ENCODE measurements around the gene ELL2. TPM values are rescaled to one million over a fixed set of nuclear protein-coding genes. Genes with fewer than 3 reads are reported as not detected.

The ELL2 gene
- total and polyA plus RNA-seq, 2 of the 13 experiments (the other 11 are each of a cell fraction or from before 2014, with no cell fraction given), result 78.9 to 97.1 TPM

DNA sequence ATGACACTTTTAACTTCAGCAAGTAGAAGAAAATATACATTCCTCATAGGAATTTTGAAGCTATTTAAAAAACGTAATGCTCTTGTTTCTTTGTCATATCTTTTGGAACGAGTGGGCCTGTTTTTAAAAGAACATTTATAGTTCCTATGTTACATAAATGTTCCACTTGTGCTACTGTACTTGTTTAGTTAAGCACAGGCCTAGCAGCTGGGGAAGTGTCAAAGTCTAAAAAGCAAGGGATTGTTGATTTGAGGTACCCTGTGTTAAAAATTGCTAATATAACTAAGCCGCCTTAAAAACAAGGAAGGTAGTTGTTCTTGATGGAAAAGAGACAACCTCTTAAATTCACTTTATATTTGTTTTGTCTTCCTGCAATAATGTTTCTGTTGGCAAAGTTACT lies 27.2 kb upstream of the ELL2 start (continued):
- TF ChIP-seq HMG20A (CRISPR knock-in tag; IDR thresholded peaks at IDR 0.05; ENCODE audit: borderline replicate concordance), result peak; percentile 79
- no peak for TF ChIP-seq ZFX (CRISPR knock-in tag; IDR thresholded peaks at IDR 0.05; ENCODE audit: low read depth)
- TF ChIP-seq, protein P1, sequence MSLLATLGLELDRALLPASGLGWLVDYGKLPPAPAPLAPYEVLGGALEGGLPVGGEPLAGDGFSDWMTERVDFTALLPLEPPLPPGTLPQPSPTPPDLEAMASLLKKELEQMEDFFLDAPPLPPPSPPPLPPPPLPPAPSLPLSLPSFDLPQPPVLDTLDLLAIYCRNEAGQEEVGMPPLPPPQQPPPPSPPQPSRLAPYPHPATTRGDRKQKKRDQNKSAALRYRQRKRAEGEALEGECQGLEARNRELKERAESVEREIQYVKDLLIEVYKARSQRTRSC (CRISPR knock-in tag; IDR thresholded peaks at IDR 0.05; ENCODE audit: low read depth), result no peak
- TF ChIP-seq ZNF761 (CRISPR knock-in tag; conservative IDR thresholded peaks at IDR 0.05), result no peak
- TF ChIP-seq, protein P2, sequence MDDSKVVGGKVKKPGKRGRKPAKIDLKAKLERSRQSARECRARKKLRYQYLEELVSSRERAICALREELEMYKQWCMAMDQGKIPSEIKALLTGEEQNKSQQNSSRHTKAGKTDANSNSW (CRISPR knock-in tag; IDR thresholded peaks at IDR 0.05; ENCODE audit: borderline replicate concordance), result no peak
- no peak for TF ChIP-seq ZC3H4 (CRISPR knock-in tag; IDR thresholded peaks at IDR 0.05; ENCODE audit: borderline replicate concordance)
- peak; percentile 42; the same call in 1 of the 2 replicates for TF ChIP-seq ERF (CRISPR knock-in tag; IDR thresholded peaks at IDR 0.05)
- TF ChIP-seq BCL6 (CRISPR knock-in tag; IDR thresholded peaks at IDR 0.05), result peak; percentile 42; the same call in 1 of the 2 replicates
- TF ChIP-seq HNRNPL (IDR thresholded peaks at IDR 0.05; ENCODE audit: low read depth, low read length), result no peak
- TF ChIP-seq ZNF253 (CRISPR knock-in tag; IDR thresholded peaks at IDR 0.05; ENCODE audit: borderline replicate concordance), result no peak
- TF ChIP-seq, protein P3, sequence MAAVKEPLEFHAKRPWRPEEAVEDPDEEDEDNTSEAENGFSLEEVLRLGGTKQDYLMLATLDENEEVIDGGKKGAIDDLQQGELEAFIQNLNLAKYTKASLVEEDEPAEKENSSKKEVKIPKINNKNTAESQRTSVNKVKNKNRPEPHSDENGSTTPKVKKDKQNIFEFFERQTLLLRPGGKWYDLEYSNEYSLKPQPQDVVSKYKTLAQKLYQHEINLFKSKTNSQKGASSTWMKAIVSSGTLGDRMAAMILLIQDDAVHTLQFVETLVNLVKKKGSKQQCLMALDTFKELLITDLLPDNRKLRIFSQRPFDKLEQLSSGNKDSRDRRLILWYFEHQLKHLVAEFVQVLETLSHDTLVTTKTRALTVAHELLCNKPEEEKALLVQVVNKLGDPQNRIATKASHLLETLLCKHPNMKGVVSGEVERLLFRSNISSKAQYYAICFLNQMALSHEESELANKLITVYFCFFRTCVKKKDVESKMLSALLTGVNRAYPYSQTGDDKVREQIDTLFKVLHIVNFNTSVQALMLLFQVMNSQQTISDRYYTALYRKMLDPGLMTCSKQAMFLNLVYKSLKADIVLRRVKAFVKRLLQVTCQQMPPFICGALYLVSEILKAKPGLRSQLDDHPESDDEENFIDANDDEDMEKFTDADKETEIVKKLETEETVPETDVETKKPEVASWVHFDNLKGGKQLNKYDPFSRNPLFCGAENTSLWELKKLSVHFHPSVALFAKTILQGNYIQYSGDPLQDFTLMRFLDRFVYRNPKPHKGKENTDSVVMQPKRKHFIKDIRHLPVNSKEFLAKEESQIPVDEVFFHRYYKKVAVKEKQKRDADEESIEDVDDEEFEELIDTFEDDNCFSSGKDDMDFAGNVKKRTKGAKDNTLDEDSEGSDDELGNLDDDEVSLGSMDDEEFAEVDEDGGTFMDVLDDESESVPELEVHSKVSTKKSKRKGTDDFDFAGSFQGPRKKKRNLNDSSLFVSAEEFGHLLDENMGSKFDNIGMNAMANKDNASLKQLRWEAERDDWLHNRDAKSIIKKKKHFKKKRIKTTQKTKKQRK (IDR thresholded peaks at IDR 0.05; ENCODE audit: low read length), result no peak
- peak; percentile 54; the same call in 1 of the 2 replicates for TF ChIP-seq FOXJ3 (CRISPR knock-in tag; IDR thresholded peaks at IDR 0.05; ENCODE audit: borderline replicate concordance)
- TF ChIP-seq SP4 (CRISPR knock-in tag; IDR thresholded peaks at IDR 0.05), result no peak
- TF ChIP-seq, protein P4, sequence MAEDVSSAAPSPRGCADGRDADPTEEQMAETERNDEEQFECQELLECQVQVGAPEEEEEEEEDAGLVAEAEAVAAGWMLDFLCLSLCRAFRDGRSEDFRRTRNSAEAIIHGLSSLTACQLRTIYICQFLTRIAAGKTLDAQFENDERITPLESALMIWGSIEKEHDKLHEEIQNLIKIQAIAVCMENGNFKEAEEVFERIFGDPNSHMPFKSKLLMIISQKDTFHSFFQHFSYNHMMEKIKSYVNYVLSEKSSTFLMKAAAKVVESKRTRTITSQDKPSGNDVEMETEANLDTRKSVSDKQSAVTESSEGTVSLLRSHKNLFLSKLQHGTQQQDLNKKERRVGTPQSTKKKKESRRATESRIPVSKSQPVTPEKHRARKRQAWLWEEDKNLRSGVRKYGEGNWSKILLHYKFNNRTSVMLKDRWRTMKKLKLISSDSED (CRISPR knock-in tag; IDR thresholded peaks at IDR 0.05), result no peak
- no peak for TF ChIP-seq ZNF34 (CRISPR knock-in tag; IDR thresholded peaks at IDR 0.05; ENCODE audit: borderline replicate concordance)
- TF ChIP-seq ZNF10 (CRISPR knock-in tag; IDR thresholded peaks at IDR 0.05; ENCODE audit: borderline replicate concordance, low read depth), result no peak
- TF ChIP-seq ZNF138 (CRISPR knock-in tag; IDR thresholded peaks at IDR 0.05; ENCODE audit: low read depth), result no peak
- no peak for TF ChIP-seq ARID3A (IDR thresholded peaks at IDR 0.05; ENCODE audit: low read depth, low read length)
- TF ChIP-seq KLF12 (CRISPR knock-in tag; IDR thresholded peaks at IDR 0.05; ENCODE audit: borderline replicate concordance), result no peak
- no peak for TF ChIP-seq MED8 (CRISPR knock-in tag; IDR thresholded peaks at IDR 0.05; ENCODE audit: insufficient replicate concordance)
- TF ChIP-seq, protein P5, sequence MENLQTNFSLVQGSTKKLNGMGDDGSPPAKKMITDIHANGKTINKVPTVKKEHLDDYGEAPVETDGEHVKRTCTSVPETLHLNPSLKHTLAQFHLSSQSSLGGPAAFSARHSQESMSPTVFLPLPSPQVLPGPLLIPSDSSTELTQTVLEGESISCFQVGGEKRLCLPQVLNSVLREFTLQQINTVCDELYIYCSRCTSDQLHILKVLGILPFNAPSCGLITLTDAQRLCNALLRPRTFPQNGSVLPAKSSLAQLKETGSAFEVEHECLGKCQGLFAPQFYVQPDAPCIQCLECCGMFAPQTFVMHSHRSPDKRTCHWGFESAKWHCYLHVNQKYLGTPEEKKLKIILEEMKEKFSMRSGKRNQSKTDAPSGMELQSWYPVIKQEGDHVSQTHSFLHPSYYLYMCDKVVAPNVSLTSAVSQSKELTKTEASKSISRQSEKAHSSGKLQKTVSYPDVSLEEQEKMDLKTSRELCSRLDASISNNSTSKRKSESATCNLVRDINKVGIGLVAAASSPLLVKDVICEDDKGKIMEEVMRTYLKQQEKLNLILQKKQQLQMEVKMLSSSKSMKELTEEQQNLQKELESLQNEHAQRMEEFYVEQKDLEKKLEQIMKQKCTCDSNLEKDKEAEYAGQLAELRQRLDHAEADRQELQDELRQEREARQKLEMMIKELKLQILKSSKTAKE (CRISPR knock-in tag; IDR thresholded peaks at IDR 0.05; ENCODE audit: borderline replicate concordance), result no peak

All from HepG2 (cell line).